A673 (cell line): ENCODE data around the gene VAV1. TPM values are rescaled to one million over a fixed set of nuclear protein-coding genes. Genes with fewer than 3 reads are reported as not detected.
A peak's percentile ranks its signal among the peaks of the same experiment; 100 is the strongest.

Source experiments
- BruUV-seq: library from RNA; stranded (reverse); fragments of 400-500 nt; replicated peaks from 2 replicates; lab custom pipeline; 2021; lab: Mats Ljungman, UMichigan
- CTCF ChIA-PET: fragments of 300-600 bp; sonication (Branson Sonifier 250); formaldehyde crosslinking; loops from one replicate; lab custom pipeline; 2022; ENCODE audit warnings: antibody characterized with exemption; lab: Charles Lee
- POLR2A ChIA-PET: fragments of 300-600 bp; sonication (Branson Sonifier 250); formaldehyde crosslinking; loops from one replicate; lab custom pipeline; 2022; ENCODE audit warnings: antibody characterized with exemption; ENCODE audit not compliant: low non-redundant PET; lab: Charles Lee
- DNase-seq: peaks from one replicate; pipeline ENCODE4 v3.0.0-alpha.2; 2015; ENCODE audit warnings: low spot score
- H3K27ac ChIP-seq: fragments of 200-600 bp; sonication (generic); 2 replicates; pipeline ENCODE4 v1.5.1; 2016; ENCODE audit warnings: mixed run types, low read depth, mild to moderate bottlenecking, mixed read lengths, antibody characterized with exemption, low read length; ENCODE audit not compliant: poor library complexity, severe bottlenecking
- H3K27me3 ChIP-seq: fragments of 200-600 bp; sonication (generic); replicated peaks from 2 replicates; pipeline ENCODE4 v1.6.1; 2017; ENCODE audit warnings: mixed run types, low read depth, mild to moderate bottlenecking, mixed read lengths, antibody characterized with exemption, low read length; ENCODE audit not compliant: insufficient read depth, poor library complexity
- H3K36me3 ChIP-seq: fragments of 200-600 bp; sonication (generic); 2 replicates; pipeline ENCODE4 v1.6.1; 2016; ENCODE audit warnings: mixed run types, mild to moderate bottlenecking, mixed read lengths, antibody characterized with exemption, low read length; ENCODE audit not compliant: insufficient read depth, poor library complexity, severe bottlenecking
- H3K4me1 ChIP-seq: fragments of 200-600 bp; sonication (generic); 2 replicates; pipeline ENCODE4 v1.6.1; 2017; ENCODE audit warnings: mixed run types, mild to moderate bottlenecking, mixed read lengths, antibody characterized with exemption, low read length; ENCODE audit not compliant: insufficient read depth, poor library complexity, severe bottlenecking
- H3K4me3 ChIP-seq: fragments of 200-600 bp; sonication (generic); 2 replicates; pipeline ENCODE4 v1.5.1; 2016; ENCODE audit warnings: low read depth, mixed run types, mild to moderate bottlenecking, mixed read lengths, low read length; ENCODE audit not compliant: poor library complexity, severe bottlenecking
- H3K9me3 ChIP-seq: fragments of 200-600 bp; sonication (generic); 2 replicates; pipeline ENCODE4 v1.6.1; 2016; ENCODE audit warnings: mixed run types, low read depth, mild to moderate bottlenecking, mixed read lengths, antibody characterized with exemption, low read length; ENCODE audit not compliant: poor library complexity, severe bottlenecking
- CTCF ChIP-seq: fragments of 300-800, 200-600 bp; sonication (generic); conservative IDR thresholded peaks from 2 replicates; pipeline ENCODE4 v1.5.1; 2017; ENCODE audit warnings: low read depth, mild to moderate bottlenecking, antibody characterized with exemption, low read length, moderate library complexity, mixed read lengths
- EZH2 ChIP-seq: fragments of 200-600 bp; sonication (generic); IDR thresholded peaks from 2 replicates; pipeline ENCODE4 v1.6.1; 2017; ENCODE audit warnings: borderline replicate concordance, low read depth, mild to moderate bottlenecking, mixed read lengths, antibody characterized with exemption, low read length; ENCODE audit not compliant: poor library complexity, severe bottlenecking
- intact Hi-C: fragments of 100-400 bp; cut with micrococcal nuclease; formaldehyde crosslinking; loops from one replicate; pipeline ENCODE4 v1.10.0; 2022; ENCODE audit not compliant: unreplicated experiment
- total RNA-seq: library from RNA; stranded (reverse); gene quantifications from 2 replicates; pipeline ENCODE4 v1.2.3, GENCODE V29; 2021

The VAV1 gene
- total RNA-seq, 1 experiment from 2014 or later = 51.6 TPM

DNA sequence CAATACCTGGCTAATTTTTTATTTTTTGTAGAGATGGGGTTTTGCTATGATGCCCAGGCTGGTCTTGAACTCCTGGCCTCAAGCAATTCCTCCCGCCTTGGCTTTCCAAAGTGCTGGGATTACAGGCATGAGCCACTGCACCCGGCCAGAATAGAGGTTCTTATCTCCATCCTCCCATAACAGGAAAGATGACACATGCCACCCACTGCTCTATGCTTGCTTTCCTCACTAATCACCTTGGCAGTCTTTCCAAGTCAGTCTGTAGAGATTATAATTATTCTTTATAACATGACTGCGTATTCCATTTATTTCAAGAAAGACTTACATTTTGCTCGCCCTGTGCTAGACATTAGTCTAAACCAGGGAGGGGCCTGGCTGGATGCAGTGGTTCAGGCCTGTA, 6.7 kb downstream of the VAV1 start:
- ChIA-PET POLR2A (no interaction called here), CTCF (interaction anchor here (0.7 kb wide), 1 partner anchor 46 kb away, joined by 4 read pairs; no protein-coding TSS in a partner anchor)
- no peak overlapping the region for H3K4me3 ChIP-seq
- no peak for TF ChIP-seq EZH2
- TF ChIP-seq CTCF = no peak
- no peaks in the 10 kb centered on the region for H3K9me3 ChIP-seq
- no TSS peak for BruUV-seq
- peaks cover 42% of the 10 kb centered on the region for H3K4me1 ChIP-seq
- DNase-seq = peak; percentile 88
- peaks cover 3% of the 10 kb centered on the region for H3K36me3 ChIP-seq
- intact Hi-C loops = no loop called here
- peak overlapping the region; percentile 52 for H3K27ac ChIP-seq
- H3K27me3 ChIP-seq = no peaks in the 10 kb centered on the region

GRCh38 chr19:6787393-6787792, 14.9 kb downstream of the VAV1 start:
- Histone ChIP-seq H3K4me3 (no peak overlapping the region), H3K9me3 (no peaks in the 10 kb centered on the region), H3K27me3 (no peaks in the 10 kb centered on the region), H3K4me1 (peaks cover 25% of the 10 kb centered on the region), H3K27ac (no peak overlapping the region), H3K36me3 (no peaks in the 10 kb centered on the region)
- intact Hi-C loops = no loop called here
- TF ChIP-seq EZH2 = no peak
- TF ChIP-seq CTCF = no peak
- POLR2A ChIA-PET = no interaction called here
- DNase-seq = no peak
- CTCF ChIA-PET = no interaction called here
- BruUV-seq = no TSS peak

GRCh38 chr19:6788896-6789295, 16.4 kb downstream of the VAV1 start:
- Histone ChIP-seq H3K36me3 (peaks cover 5% of the 10 kb centered on the region), H3K27me3 (no peaks in the 10 kb centered on the region), H3K4me3 (no peak overlapping the region), H3K27ac (no peak overlapping the region), H3K4me1 (peaks cover 22% of the 10 kb centered on the region), H3K9me3 (no peaks in the 10 kb centered on the region)
- no TSS peak for BruUV-seq
- TF ChIP-seq EZH2 (no peak), CTCF (no peak)
- ChIA-PET POLR2A (no interaction called here), CTCF (no interaction called here)
- intact Hi-C loops = no loop called here
- DNase-seq = no peak
